Daoy (cell line): Measurements from ENCODE around the gene ANXA9. TPM values are rescaled to one million over a fixed set of nuclear protein-coding genes. Genes with fewer than 3 reads are reported as not detected.
A peak's percentile ranks its signal among the peaks of the same experiment; 100 is the strongest.

ENCODE experiments used
- DNase-seq: peaks from one replicate; pipeline ENCODE4 v3.0.0-alpha.2; 2015; ENCODE audit warnings: low read depth
- total RNA-seq: library from RNA; depleted of rRNA; stranded (reverse); fragments of >200 nt; shearing (Covaris generic); gene quantifications from 2 replicates; pipeline ENCODE4 v1.2.3, GENCODE V29; 2014

Gene ANXA9
- total RNA-seq, 1 experiment from 2014 or later: not detected

DNA sequence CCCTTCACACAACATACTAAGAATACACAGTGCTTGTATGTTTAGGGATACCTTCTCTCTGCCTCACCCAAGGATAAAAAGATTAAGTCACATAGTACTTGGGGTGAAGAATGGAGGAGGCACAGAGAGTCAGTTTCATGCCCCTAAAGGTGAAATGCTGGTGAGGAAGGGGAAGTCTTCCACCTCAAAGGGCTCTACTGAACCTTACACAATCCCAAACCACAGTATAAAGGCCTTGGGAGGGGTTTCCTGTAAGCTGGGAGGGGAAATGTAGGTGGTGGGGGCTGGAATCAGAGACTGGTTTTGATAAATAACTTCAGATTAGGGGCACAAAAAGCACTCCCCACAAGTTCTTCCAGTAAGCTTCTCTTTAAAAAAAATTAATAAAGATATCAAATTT lies 21.1 kb downstream of the ANXA9 start:
- no peak for DNase-seq

DNA sequence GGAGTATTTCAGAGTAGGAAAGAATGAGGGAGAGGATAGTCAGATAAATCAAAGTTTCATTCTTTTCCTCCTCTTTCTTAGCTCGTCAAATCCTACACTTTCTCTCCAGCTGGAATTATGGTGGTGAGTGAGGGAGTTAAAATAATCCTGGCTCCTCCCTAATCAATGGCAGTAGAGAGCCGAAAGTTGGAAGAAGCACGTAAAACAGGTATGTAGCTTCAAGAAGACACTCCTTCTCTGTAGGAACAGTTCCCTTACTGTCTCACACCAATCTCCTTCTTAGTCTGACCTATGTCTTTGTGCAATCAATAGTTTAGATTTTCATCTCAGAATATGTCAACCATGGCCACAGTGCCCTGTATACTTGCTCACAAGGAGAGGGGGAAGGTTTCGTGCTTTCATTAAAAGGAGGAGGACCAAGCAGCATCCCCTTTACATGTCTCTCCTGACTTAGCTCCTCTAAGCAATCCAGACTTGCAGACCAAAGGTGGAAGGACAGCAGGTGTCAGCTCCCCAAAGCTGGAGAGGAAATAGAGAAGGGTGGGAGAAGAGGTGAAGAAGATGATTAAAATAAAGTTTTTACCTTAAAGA lies 23.7 kb downstream of the ANXA9 start:
- no peak for DNase-seq

- peak; percentile 86 for DNase-seq
Observed at GRCh38 chr1:151006327-151007052, 24.4 kb downstream of the ANXA9 start, which contains the start of gene MINDY1. Gene MINDY1 (minus strand): TSS chr1:151006902. CDS start chr1:151002617, 4,285 bp downstream.

GRCh38 chr1:151007853-151008243 lies 25.8 kb downstream of the ANXA9 start:
- no peak for DNase-seq

- peak; percentile 97 for DNase-seq
Observed at GRCh38 chr1:151008244-151009205, 26.4 kb downstream of the ANXA9 start, which contains the start of gene PRUNE1. Gene PRUNE1 (plus strand): TSS chr1:151008449. CDS start chr1:151008633, 184 bp downstream.

GRCh38 chr1:151009206-151009587 lies 27.1 kb downstream of the ANXA9 start:
- no peak for DNase-seq

- DNase-seq: no peak
Observed at GRCh38 chr1:151009674-151010345, 27.7 kb downstream of the ANXA9 start.

- DNase-seq: no peak
Observed at GRCh38 chr1:151010346-151010726, 28.2 kb downstream of the ANXA9 start.

DNA sequence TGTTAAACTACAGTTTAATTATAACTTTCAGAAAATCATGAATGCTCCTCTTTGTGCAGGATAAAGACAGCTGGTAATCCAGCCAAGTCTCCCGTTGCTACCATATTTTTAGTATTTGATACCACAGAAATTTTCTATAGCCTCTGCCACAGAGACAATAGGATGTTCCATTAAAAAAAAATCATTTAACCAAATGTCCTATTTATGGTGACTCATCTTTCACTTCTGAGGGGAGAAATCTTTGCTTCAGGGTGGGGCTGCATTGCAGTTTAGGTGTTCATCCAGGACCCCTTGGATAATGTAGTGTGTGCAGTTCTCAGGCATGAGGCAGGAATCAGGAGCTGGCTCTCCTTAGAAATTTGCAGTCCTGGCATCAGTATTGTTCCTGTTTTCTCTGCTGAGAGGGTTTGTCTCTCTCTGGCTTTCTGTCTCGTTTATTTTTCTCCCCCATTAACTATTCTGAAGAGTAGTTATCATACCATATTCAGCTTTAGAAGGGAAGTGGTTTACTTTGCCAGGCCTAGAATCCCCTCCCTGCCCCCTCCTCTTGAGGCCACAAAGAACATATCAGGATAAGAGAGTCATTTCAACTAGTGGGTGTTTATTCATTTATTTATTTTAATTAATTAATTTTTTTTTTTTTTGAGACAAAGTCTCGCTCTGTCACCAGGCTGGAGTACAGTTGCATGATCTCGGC lies 29.2 kb downstream of the ANXA9 start:
- DNase-seq: no peak

DNA sequence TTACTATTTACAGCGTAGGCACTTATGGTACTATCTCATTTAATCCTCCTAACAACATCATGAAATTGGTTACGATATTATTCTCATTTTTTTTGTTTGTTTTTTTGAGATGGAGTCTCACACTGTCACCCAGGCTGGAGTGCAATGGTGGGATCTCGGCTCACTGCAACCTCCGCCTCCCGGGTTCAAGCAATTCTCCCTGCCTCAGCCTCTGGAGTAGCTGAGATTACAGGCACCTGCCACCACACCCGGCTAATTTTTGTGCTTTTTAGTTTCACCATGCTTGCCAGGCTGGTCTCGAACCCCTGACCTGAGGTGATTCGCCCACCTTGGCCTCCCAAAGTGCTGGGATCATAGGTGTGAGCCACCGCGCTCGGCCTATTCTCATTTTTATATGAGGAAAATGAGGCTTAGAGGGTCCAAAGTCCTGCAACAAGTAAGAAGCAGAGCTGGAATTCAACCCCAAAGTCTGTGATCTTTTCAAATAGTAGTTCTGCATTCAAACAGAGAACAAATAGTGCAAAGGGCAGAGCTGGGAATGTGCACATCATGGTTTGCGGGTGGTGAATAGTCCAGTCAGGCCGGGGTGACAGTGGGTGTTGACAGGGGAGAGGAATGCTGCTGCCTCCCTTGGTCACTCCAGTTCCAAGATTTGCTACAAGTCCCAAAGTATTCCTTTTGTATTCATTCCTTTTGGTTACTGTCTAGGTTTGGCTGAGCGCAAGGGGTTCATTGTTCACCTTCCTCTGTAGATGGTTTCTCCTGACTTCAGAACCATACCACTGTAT lies 30.8 kb downstream of the ANXA9 start:
- no peak for DNase-seq

- DNase-seq: no peak
Observed at GRCh38 chr1:151013518-151013917, 31.4 kb downstream of the ANXA9 start.

GRCh38 chr1:151024540-151025146 lies 42.6 kb downstream of the ANXA9 start:
- DNase-seq: peak; percentile 68

DNA sequence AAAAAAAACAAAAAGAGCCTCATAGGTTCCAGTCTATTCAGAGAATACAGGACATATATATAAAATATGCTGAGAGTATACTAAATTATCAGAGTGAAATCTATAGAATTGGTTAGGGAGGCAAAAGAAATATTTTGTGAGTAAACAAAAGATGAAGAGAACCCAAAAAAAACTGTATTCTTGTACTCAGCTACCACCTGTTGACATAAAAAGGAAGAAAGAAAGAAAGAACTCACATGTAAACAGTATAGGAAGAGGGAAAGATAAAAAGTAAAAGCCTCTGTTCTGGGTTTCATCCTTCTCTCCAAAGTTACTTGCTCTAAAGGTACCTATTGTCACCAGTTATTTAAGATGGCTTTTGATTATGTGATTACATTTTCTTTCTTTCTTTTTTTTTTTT lies 44.4 kb downstream of the ANXA9 start:
- DNase-seq: no peak

DNA sequence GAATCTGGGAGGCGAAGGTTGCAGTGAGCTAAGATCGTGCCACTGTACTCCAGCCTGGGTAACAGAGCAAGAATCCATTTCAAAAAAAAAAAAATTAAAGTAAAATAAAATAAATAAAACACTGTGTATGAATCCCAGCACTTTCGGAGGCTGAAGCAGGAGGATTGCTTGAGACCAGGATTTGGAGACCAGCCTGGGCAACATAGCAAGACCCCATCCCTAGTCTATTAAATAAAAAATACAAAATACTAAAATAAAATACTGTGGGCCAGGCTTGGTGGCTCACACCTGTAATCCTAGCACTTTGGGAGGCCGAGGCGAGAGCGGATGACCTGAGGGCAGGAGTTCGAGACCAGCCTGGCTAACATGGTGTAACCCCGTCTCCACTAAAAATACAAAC lies 50.1 kb downstream of the ANXA9 start:
- DNase-seq: no peak

DNA sequence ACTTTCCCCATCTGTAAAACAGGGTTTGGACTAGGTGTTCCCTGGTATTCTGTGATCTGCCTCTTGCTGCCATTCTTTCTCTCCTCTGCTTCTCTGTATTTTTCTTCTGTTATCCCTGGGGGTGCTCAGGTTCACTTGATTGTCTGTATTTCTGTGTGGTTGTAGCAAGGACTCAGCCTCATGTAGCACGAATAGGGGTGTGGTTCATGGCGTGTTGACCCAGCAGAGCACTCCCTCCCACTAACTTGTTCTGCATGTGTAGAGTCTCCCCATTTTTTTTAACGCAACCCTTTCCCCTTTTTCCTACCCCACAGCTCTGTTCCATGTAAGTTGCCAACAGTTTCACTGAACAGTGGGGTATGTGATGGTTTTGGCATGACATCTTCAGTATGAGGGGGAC lies 53.1 kb downstream of the ANXA9 start:
- DNase-seq: no peak

DNA sequence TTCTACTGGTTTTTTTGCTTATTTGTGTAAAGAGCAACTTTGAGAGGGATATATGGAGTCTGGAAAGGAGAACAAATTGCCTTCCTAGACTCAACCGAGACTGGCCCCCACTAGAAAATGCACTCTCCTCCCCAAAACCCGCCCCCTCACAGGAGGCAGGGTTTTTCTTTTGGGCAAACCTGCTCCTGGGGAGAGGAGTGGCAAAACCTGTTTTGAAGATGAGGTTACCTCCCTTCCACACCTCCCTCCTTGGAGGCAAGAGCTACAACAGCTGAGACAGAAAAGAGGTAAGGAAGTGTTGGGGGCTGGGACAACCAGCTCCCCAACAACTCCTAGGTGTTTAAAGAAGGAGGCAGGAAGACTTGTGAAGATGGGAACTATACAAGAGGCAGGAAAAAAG lies 54.3 kb downstream of the ANXA9 start, which contains the start of gene BNIPL:
Gene BNIPL (plus strand): TSS at position 231 of the 400 bp plus-strand sequence. CDS start 140 bp downstream, at position 371.
- no peak for DNase-seq

- DNase-seq: no peak
Observed at GRCh38 chr1:151037032-151037431, 54.9 kb downstream of the ANXA9 start.

DNA sequence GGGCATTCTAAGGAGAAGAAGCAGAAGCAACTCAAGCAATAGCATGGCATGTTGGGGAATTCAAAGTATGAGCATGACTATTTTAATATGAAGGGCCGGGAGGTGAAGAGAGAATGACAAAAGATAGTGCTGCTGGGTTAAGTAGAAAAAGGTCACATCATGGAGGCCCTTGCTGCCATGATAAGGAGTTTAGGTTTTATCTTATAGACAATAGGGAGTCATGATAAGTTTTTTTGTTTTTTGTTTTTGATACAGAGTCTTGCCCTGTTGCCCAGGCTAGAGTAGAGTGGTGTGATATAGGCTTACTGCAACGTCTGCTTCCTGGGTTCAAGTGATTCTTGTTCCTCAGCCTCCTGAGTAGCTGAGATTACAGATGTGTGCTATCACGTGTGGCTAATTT lies 57.4 kb downstream of the ANXA9 start:
- no peak for DNase-seq

GRCh38 chr1:151043163-151043562 lies 61.1 kb downstream of the ANXA9 start:
- DNase-seq: no peak
